ENCODE results near the gene HERC6. TPM values are rescaled to one million over a fixed set of nuclear protein-coding genes. Genes with fewer than 3 reads are reported as not detected.
"Not testable (repeated sequence)": the region's sequence is repeated elsewhere in the genome, so short reads cannot be mapped to it uniquely, and the experiment has no call there.

The HERC6 gene
- total and polyA plus RNA-seq, 7 donors, result 5.4 to 8.6 (median 7.4) TPM

- TF ChIP-seq POLR2AphosphoS5 (IDR thresholded peaks at IDR 0.05) (no peak), POLR2A (IDR thresholded peaks at IDR 0.05) (no peak), EP300 (IDR thresholded peaks at IDR 0.05) (no peak), CTCF (IDR thresholded peaks at IDR 0.05) (no peak)
- intact Hi-C loops (cut with DNase I), result no loop called here
- H3K9me3 ChIP-seq, result no peaks in the 10 kb centered on the region
- WGBS, 2 donors, result 95 to 96% methylated on average over 10 of the region's 10 CpGs
- H3K27me3 ChIP-seq, result no peaks in the 10 kb centered on the region
- H3K36me3 ChIP-seq, result no peaks in the 10 kb centered on the region
- H3K4me3 ChIP-seq, result no peak overlapping the region
- DNase-seq, result no peak
- H3K4me1 ChIP-seq, result no peaks in the 10 kb centered on the region
- H3K27ac ChIP-seq, result no peak overlapping the region
These were observed 19.1 kb upstream of the HERC6 start for GRCh38 chr4:88359558-88359957.

GRCh38 chr4:88360256-88360655 lies 18.4 kb upstream of the HERC6 start:
- H3K27me3 ChIP-seq, result no peaks in the 10 kb centered on the region
- intact Hi-C loops (cut with DNase I), result no loop called here
- H3K4me1 ChIP-seq, result no peaks in the 10 kb centered on the region
- WGBS, 2 donors, result 87 to 96% methylated on average over 6 of the region's 7 CpGs
- TF ChIP-seq CTCF (IDR thresholded peaks at IDR 0.05) (no peak), POLR2A (IDR thresholded peaks at IDR 0.05) (no peak), POLR2AphosphoS5 (IDR thresholded peaks at IDR 0.05) (no peak), EP300 (IDR thresholded peaks at IDR 0.05) (no peak)
- no peaks in the 10 kb centered on the region for H3K36me3 ChIP-seq
- DNase-seq, result no peak
- no peak overlapping the region for H3K4me3 ChIP-seq
- H3K9me3 ChIP-seq, result no peaks in the 10 kb centered on the region
- no peak overlapping the region for H3K27ac ChIP-seq

- Histone ChIP-seq H3K36me3 (no peaks in the 10 kb centered on the region), H3K9me3 (no peaks in the 10 kb centered on the region), H3K27me3 (no peaks in the 10 kb centered on the region), H3K27ac (no peak overlapping the region), H3K4me1 (no peaks in the 10 kb centered on the region), H3K4me3 (no peak overlapping the region)
- intact Hi-C loops (cut with DNase I), result no loop called here
- 94 to 95% methylated on average over 16 of the region's 16 CpGs for WGBS, 2 donors
- no peak for TF ChIP-seq POLR2AphosphoS5 (IDR thresholded peaks at IDR 0.05)
- TF ChIP-seq CTCF (IDR thresholded peaks at IDR 0.05), result no peak
- no peak for TF ChIP-seq EP300 (IDR thresholded peaks at IDR 0.05)
- no peak for TF ChIP-seq POLR2A (IDR thresholded peaks at IDR 0.05)
- DNase-seq, result no peak
These were observed 17.9 kb upstream of the HERC6 start for GRCh38 chr4:88360791-88361190.

GRCh38 chr4:88361217-88361773 lies 17.4 kb upstream of the HERC6 start:
- H3K27ac ChIP-seq; intact Hi-C loops (cut with DNase I); H3K4me1 ChIP-seq; H3K36me3 ChIP-seq; H3K27me3 ChIP-seq; H3K9me3 ChIP-seq; H3K4me3 ChIP-seq; DNase-seq: not testable (repeated sequence)
- WGBS, 2 donors, result 93 to 94% methylated on average over 18 of the region's 18 CpGs

GRCh38 chr4:88366460-88366859 lies 12.2 kb upstream of the HERC6 start:
- WGBS, 2 donors, result 61 to 82% methylated on average over 2 of the region's 2 CpGs
- intact Hi-C loops (cut with DNase I), result no loop called here

GRCh38 chr4:88367826-88368225 lies 10.8 kb upstream of the HERC6 start:
- 87 to 89% methylated on average over 5 of the region's 5 CpGs for WGBS, 2 donors
- Histone ChIP-seq H3K4me3 (no peak overlapping the region), H3K27ac (no peak overlapping the region), H3K9me3 (no peaks in the 10 kb centered on the region), H3K4me1 (no peaks in the 10 kb centered on the region), H3K36me3 (no peaks in the 10 kb centered on the region), H3K27me3 (no peaks in the 10 kb centered on the region)
- DNase-seq, result no peak
- no peak for TF ChIP-seq POLR2A (IDR thresholded peaks at IDR 0.05)
- TF ChIP-seq POLR2AphosphoS5 (IDR thresholded peaks at IDR 0.05), result no peak
- no peak for TF ChIP-seq CTCF (IDR thresholded peaks at IDR 0.05)
- TF ChIP-seq EP300 (IDR thresholded peaks at IDR 0.05), result no peak
- intact Hi-C loops (cut with DNase I), result no loop called here

More at GRCh38 chr4:88366460-88366859, 12.2 kb upstream of the HERC6 start:
- H3K4me3 ChIP-seq, result no peak overlapping the region
- H3K9me3 ChIP-seq, result no peaks in the 10 kb centered on the region
- H3K4me1 ChIP-seq, result no peaks in the 10 kb centered on the region
- no peaks in the 10 kb centered on the region for H3K36me3 ChIP-seq
- H3K27me3 ChIP-seq, result no peaks in the 10 kb centered on the region
- DNase-seq, result no peak
- TF ChIP-seq EP300 (IDR thresholded peaks at IDR 0.05), result no peak
- TF ChIP-seq POLR2AphosphoS5 (IDR thresholded peaks at IDR 0.05), result no peak
- H3K27ac ChIP-seq, result no peak overlapping the region

Data from sigmoid colon (tissue), 7 donors.